Neuronal stem cell (in vitro differentiated cells): ENCODE data around the gene KCNN3.

Source experiments
- DNase-seq: peaks from one replicate; pipeline ENCODE4 v3.0.0-alpha.2; 2013; ENCODE audit warnings: low spot score
- H2AFZ ChIP-seq: one replicate; pipeline ENCODE4 v1.6.1; 2013; ENCODE audit warnings: mild to moderate bottlenecking, low read length, inconsistent platforms
- H2AK5ac ChIP-seq: 2 replicates; pipeline ENCODE4 v1.6.1; 2013; ENCODE audit warnings: low read depth, mild to moderate bottlenecking, inconsistent platforms, low read length, moderate library complexity, mixed read lengths
- H2BK120ac ChIP-seq: 2 replicates; pipeline ENCODE4 v1.6.1; 2013; ENCODE audit warnings: low read depth, mild to moderate bottlenecking, inconsistent platforms, low read length, moderate library complexity, mixed read lengths
- H2BK12ac ChIP-seq: one replicate; pipeline ENCODE4 v1.6.1; 2013; ENCODE audit warnings: low read length, inconsistent platforms
- H2BK15ac ChIP-seq: 2 replicates; pipeline ENCODE4 v1.6.1; 2013; ENCODE audit warnings: mild to moderate bottlenecking, low read length, inconsistent platforms, mixed read lengths
- H2BK5ac ChIP-seq: one replicate; pipeline ENCODE4 v1.6.1; 2013; ENCODE audit warnings: inconsistent platforms, mild to moderate bottlenecking, low read length, moderate library complexity
- H3K14ac ChIP-seq: one replicate; pipeline ENCODE4 v1.6.1; 2013; ENCODE audit warnings: low read length, inconsistent platforms
- H3K18ac ChIP-seq: 2 replicates; pipeline ENCODE4 v1.6.1; 2013; ENCODE audit warnings: low read length, inconsistent platforms
- H3K23ac ChIP-seq: 2 replicates; pipeline ENCODE4 v1.6.1; 2013; ENCODE audit warnings: low read depth, mild to moderate bottlenecking, mixed read lengths, low read length, inconsistent platforms; ENCODE audit not compliant: poor library complexity
- H3K27ac ChIP-seq: replicated peaks from 3 replicates; pipeline ENCODE4 v1.5.1; 2013; ENCODE audit warnings: low read length, inconsistent platforms
- H3K27me3 ChIP-seq, 3 experiments: 2 replicates each; pipeline ENCODE4 v1.6.1; 2013; ENCODE audit warnings: low read length in 3 of 3, mild to moderate bottlenecking in 2 of 3, inconsistent platforms in 1 of 3, low read depth in 1 of 3, mixed read lengths in 1 of 3, moderate library complexity in 1 of 3; ENCODE audit not compliant: control insufficient read depth in 3 of 3, insufficient read depth in 3 of 3
- H3K36me3 ChIP-seq, 2 donors: replicated peaks in 1 of 2; 2 replicates each; pipeline ENCODE4 v1.6.1; 2013; ENCODE audit warnings: low read length in 2 of 2; ENCODE audit not compliant: control insufficient read depth in 2 of 2, insufficient read depth in 2 of 2
- H3K4ac ChIP-seq: 2 replicates; pipeline ENCODE4 v1.6.1; 2013; ENCODE audit warnings: inconsistent platforms, mild to moderate bottlenecking, low read length, moderate library complexity
- H3K4me1 ChIP-seq, 2 donors: 1 replicate in 1 of 2; 2 replicates in 1 of 2; pipeline ENCODE4 v1.6.1; 2013; ENCODE audit warnings: low read length in 2 of 2, low read depth in 1 of 2; ENCODE audit not compliant: control insufficient read depth in 2 of 2, insufficient read depth in 1 of 2
- H3K4me2 ChIP-seq: one replicate; pipeline ENCODE4 v1.6.1; 2013; ENCODE audit warnings: mild to moderate bottlenecking, low read length, inconsistent platforms; ENCODE audit not compliant: insufficient read depth, poor library complexity, severe bottlenecking
- H3K4me3 ChIP-seq, 2 donors: 2 replicates each; pipeline ENCODE4 v1.5.1; 2013; ENCODE audit warnings: low read length in 2 of 2, mild to moderate bottlenecking in 2 of 2, inconsistent platforms in 1 of 2, moderate library complexity in 1 of 2
- H3K79me1 ChIP-seq: one replicate; pipeline ENCODE4 v1.6.1; 2013; ENCODE audit warnings: low read depth, mild to moderate bottlenecking, inconsistent platforms, low read length, moderate library complexity
- H3K9ac ChIP-seq: one replicate; pipeline ENCODE4 v1.6.1; 2013; ENCODE audit warnings: mild to moderate bottlenecking, low read depth, low read length, inconsistent platforms; ENCODE audit not compliant: poor library complexity
- H3K9me3 ChIP-seq, 2 donors: replicated peaks in 1 of 2; 2 replicates each; pipeline versions ENCODE3 to v1.6.1; 2013; ENCODE audit warnings: low read length in 2 of 2, mild to moderate bottlenecking in 2 of 2, inconsistent platforms in 1 of 2, low read depth in 1 of 2, mixed read lengths in 1 of 2, moderate library complexity in 1 of 2; ENCODE audit not compliant: control insufficient read depth in 2 of 2, insufficient read depth in 1 of 2
- H4K8ac ChIP-seq: one replicate; pipeline ENCODE4 v1.6.1; 2013; ENCODE audit warnings: low read depth, mild to moderate bottlenecking, inconsistent platforms, low read length, moderate library complexity
- H4K91ac ChIP-seq: one replicate; pipeline ENCODE4 v1.6.1; 2013; ENCODE audit warnings: low read length, low read depth, mild to moderate bottlenecking, inconsistent platforms; ENCODE audit not compliant: poor library complexity
- WGBS, 2 donors: extraction: QIAGEN DNeasy Blood & Tissue Kit; methylation state at CpG; one replicate each; pipeline ENCODE4 v1.1.7; 2013; ENCODE audit warnings: missing lambda C conversion rate in 2 of 2, mixed read lengths in 1 of 2; ENCODE audit not compliant: insufficient read length in 2 of 2, insufficient replicate concordance in 1 of 2; ENCODE audit errors: extremely low coverage in 2 of 2; 5-methylcytosine and 5-hydroxymethylcytosine counted together

Gene KCNN3

DNA sequence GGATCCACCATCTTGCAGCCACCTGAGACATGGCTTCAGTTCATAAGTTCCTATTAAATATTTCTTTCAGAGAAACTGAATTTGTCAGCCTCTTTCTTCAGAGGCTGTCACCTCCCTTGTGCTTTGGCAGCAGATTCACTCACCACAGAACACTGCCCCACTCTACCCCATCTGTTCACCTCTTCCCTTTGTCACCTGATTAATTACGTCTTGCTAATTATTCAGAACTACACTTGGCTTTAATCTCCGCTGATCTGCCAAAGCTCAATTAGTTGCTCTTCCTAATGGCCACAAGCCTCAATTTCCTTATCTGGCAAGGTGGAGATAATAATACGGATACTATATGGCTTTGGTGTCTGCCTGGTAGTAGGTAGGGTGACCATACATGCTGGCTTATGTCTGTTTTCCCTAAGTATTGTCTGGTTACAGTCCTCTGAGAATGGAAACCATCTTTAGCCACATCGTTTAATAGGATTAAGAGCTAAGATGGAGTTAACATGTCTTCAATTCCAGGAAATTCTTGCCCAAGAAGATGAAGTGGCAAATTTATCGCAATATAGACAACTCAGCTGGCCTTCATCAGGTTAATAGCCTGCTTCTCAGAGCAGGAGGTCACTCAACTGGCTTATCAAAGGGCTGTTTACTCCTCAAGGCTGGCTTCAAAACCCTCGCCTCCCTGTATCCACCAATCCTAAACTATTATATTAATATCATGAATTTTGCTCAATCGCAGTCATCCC, 203.9 kb downstream of the KCNN3 start:
- H3K9me3 ChIP-seq = no peaks in the 10 kb centered on the region
- peaks cover 0 to 9% (median 0%) of the 10 kb centered on the region in 3 experiments for H3K27me3 ChIP-seq
- WGBS, 2 donors = no CpG with 5 or more reads among the region's 7 CpGs

DNA sequence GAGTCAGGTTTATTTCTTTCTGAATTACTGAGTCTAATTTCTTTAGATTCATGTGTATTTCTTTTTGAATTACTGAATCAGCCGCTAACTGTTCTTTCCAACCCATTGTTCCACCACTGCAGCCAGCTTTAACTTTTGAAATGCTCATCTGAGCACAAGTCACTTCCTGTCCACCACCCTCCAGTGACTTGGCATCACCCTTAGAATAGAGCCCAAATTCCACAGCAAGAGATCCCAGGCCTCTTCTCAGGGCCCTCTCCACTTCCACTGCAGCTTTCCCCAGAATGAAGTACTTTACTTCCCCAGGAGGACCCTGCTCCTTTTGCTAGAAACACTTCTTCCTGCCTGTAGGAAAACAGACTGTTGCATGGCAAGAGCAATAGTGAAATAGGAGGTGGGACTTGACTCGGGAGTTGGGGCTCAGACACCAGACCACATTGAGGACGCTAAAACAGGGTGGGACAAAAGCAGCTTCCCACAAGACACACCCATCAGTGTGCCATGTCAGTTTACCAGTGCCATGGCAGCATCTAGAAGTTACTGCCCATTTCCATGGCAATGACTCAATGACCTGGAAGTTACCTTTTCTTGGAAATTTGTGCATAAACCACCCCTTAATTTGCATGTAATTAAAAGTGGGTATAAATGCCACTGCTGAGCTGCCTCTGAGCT, 205.6 kb downstream of the KCNN3 start:
- no peak overlapping the region for H2BK15ac ChIP-seq
- H4K8ac ChIP-seq = no peak overlapping the region
- H2BK120ac ChIP-seq = no peak overlapping the region
- H2BK12ac ChIP-seq = no peak overlapping the region
- H3K23ac ChIP-seq = no peak overlapping the region
- no peaks in the 10 kb centered on the region for H3K79me1 ChIP-seq
- H3K27me3 ChIP-seq = peaks cover 0 to 20% (median 0%) of the 10 kb centered on the region in 3 experiments
- no peak overlapping the region for H3K18ac ChIP-seq
- no peak for DNase-seq
- no peak overlapping the region for H2AFZ ChIP-seq
- H2AK5ac ChIP-seq = no peak overlapping the region
- peak overlapping the region in 1 of 2 donors; percentile 35 for H3K4me3 ChIP-seq
- H3K27ac ChIP-seq = no peak overlapping the region
- no CpG with 5 or more reads among the region's 3 CpGs for WGBS, 2 donors
- H3K4me2 ChIP-seq = no peak overlapping the region
- H3K9me3 ChIP-seq = no peaks in the 10 kb centered on the region
- H4K91ac ChIP-seq = no peak overlapping the region
- peaks cover 0 to 1% of the 10 kb centered on the region in 2 donors for H3K4me1 ChIP-seq
- no peak overlapping the region for H3K9ac ChIP-seq
- no peak overlapping the region for H3K14ac ChIP-seq
- no peak overlapping the region for H3K4ac ChIP-seq
- H3K36me3 ChIP-seq = no peaks in the 10 kb centered on the region
- no peak overlapping the region for H2BK5ac ChIP-seq

More for the DNA sequence above, 203.9 kb downstream of the KCNN3 start:
- no peak overlapping the region for H3K23ac ChIP-seq
- H2BK120ac ChIP-seq = no peak overlapping the region
- no peak overlapping the region for H4K91ac ChIP-seq
- H3K27ac ChIP-seq = no peak overlapping the region
- no peak overlapping the region for H2BK5ac ChIP-seq
- no peak for DNase-seq
- H3K4ac ChIP-seq = no peak overlapping the region
- H3K14ac ChIP-seq = no peak overlapping the region
- no peak overlapping the region for H2BK12ac ChIP-seq
- H3K9ac ChIP-seq = no peak overlapping the region
- no peak overlapping the region for H3K18ac ChIP-seq
- H3K4me3 ChIP-seq = no peak overlapping the region
- H3K36me3 ChIP-seq = no peaks in the 10 kb centered on the region
- H3K4me2 ChIP-seq = no peak overlapping the region
- no peak overlapping the region for H2AK5ac ChIP-seq
- H4K8ac ChIP-seq = no peak overlapping the region
- H2BK15ac ChIP-seq = no peak overlapping the region
- no peak overlapping the region for H2AFZ ChIP-seq
- no peaks in the 10 kb centered on the region for H3K79me1 ChIP-seq
- no peaks in the 10 kb centered on the region for H3K4me1 ChIP-seq

GRCh38 chr1:154663471-154664060, 206.5 kb downstream of the KCNN3 start:
- no peak overlapping the region for H3K4me3 ChIP-seq
- no peak overlapping the region for H2BK5ac ChIP-seq
- peaks cover 0 to 20% (median 0%) of the 10 kb centered on the region in 3 experiments for H3K27me3 ChIP-seq
- no peaks in the 10 kb centered on the region for H3K36me3 ChIP-seq
- H2AK5ac ChIP-seq = no peak overlapping the region
- no peak overlapping the region for H2BK12ac ChIP-seq
- no peak overlapping the region for H4K91ac ChIP-seq
- no peaks in the 10 kb centered on the region for H3K9me3 ChIP-seq
- H3K23ac ChIP-seq = no peak overlapping the region
- H3K14ac ChIP-seq = no peak overlapping the region
- no peak overlapping the region for H3K4me2 ChIP-seq
- H2BK15ac ChIP-seq = no peak overlapping the region
- H4K8ac ChIP-seq = no peak overlapping the region
- H3K18ac ChIP-seq = no peak overlapping the region
- no peak overlapping the region for H3K27ac ChIP-seq
- H2BK120ac ChIP-seq = no peak overlapping the region
- no peak overlapping the region for H3K9ac ChIP-seq
- WGBS, 2 donors = no CpG with 5 or more reads among the region's 2 CpGs
- no peak for DNase-seq
- no peak overlapping the region for H2AFZ ChIP-seq
- no peaks in the 10 kb centered on the region for H3K79me1 ChIP-seq
- H3K4me1 ChIP-seq = peaks cover 0 to 1% of the 10 kb centered on the region in 2 donors
- H3K4ac ChIP-seq = no peak overlapping the region

DNA sequence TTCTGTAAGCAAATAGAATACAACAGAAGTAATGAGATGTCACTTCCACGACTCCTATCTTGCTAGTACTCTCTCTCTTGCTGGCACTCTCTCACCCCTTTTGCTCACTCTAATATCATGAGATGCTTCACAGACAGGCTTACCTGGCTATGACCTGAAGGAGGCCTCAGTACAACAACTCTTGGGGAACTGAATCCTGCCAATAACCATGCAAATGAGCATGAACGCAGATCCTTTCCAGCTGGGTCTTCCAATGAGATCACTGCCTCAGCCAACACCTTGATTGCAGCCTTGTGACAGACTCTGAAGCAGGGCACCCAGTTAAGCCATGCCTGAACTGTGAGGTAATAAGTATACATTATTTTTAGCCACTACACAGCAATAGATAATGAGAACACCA, 209.0 kb downstream of the KCNN3 start:
- no peak overlapping the region for H3K27ac ChIP-seq
- no peak overlapping the region for H3K4me3 ChIP-seq
- no peaks in the 10 kb centered on the region for H3K79me1 ChIP-seq
- H4K8ac ChIP-seq = no peak overlapping the region
- H2BK120ac ChIP-seq = no peak overlapping the region
- H2AK5ac ChIP-seq = no peak overlapping the region
- H3K9ac ChIP-seq = no peak overlapping the region
- DNase-seq = no peak
- no peak overlapping the region for H3K14ac ChIP-seq
- H3K18ac ChIP-seq = no peak overlapping the region
- no peaks in the 10 kb centered on the region for H3K36me3 ChIP-seq
- no peak overlapping the region for H3K23ac ChIP-seq
- H2BK5ac ChIP-seq = no peak overlapping the region
- no peak overlapping the region for H3K4me2 ChIP-seq
- WGBS, 2 donors = no CpG with 5 or more reads among the region's 2 CpGs
- H3K4me1 ChIP-seq = peaks cover 0 to 1% of the 10 kb centered on the region in 2 donors
- H4K91ac ChIP-seq = no peak overlapping the region
- no peak overlapping the region for H2BK12ac ChIP-seq
- H2AFZ ChIP-seq = no peak overlapping the region
- peaks cover 0 to 28% (median 0%) of the 10 kb centered on the region in 3 experiments for H3K27me3 ChIP-seq
- H3K4ac ChIP-seq = no peak overlapping the region
- H3K9me3 ChIP-seq = no peaks in the 10 kb centered on the region
- no peak overlapping the region for H2BK15ac ChIP-seq
